Measurements from ENCODE around the gene HORMAD1. TPM values are rescaled to one million over a fixed set of nuclear protein-coding genes. Genes with fewer than 3 reads are reported as not detected.

HORMAD1 gene
- total and polyA plus RNA-seq, 2 of the 8 experiments (the other 6 are each of a cell fraction or from before 2014, with no cell fraction given): not detected

GRCh38 chr1:150649441-150650075 is 71.1 kb downstream of the HORMAD1 start:
- no peak overlapping the region for H3K4me2 ChIP-seq (ENCODE audit: insufficient read depth in 1 of 2, low read depth in 2 of 2, low read length in 2 of 2)
- H3K23ac ChIP-seq (ENCODE audit: insufficient read length): no peak overlapping the region
- POLR2A ChIA-PET (ENCODE audit: partially characterized antibody): interaction anchor here (0.6 to 15.8 kb wide), 8 partner anchors 9 to 1264 kb away, joined by 3 to 163 read pairs (median 6); partner anchors contain the start of genes ENSA and MCL1
- H3K27me3 ChIP-seq (replicated peaks in 1 of 4; ENCODE audit: control insufficient read depth in 3 of 4, extremely low read depth in 1 of 4, insufficient read depth in 3 of 4, low read length in 3 of 4): no peaks in the 10 kb centered on the region
- no peak overlapping the region for H2BK15ac ChIP-seq (ENCODE audit: low read length)
- peaks cover 5 to 27% (median 17%) of the 10 kb centered on the region in 4 experiments; a peak in 5 of 8 replicates for H3K36me3 ChIP-seq (ENCODE audit: control insufficient read depth in 2 of 4, insufficient read depth in 4 of 4, low read length in 3 of 4)
- peaks cover 3% of the 10 kb centered on the region; the same call in 1 of the 2 replicates for H3K79me1 ChIP-seq (ENCODE audit: low read depth, low read length)
- H2BK120ac ChIP-seq (replicated peaks; ENCODE audit: low read depth, low read length): no peak overlapping the region
- H3K27ac ChIP-seq (ENCODE audit: low read depth, low read length): no peak overlapping the region
- CTCF ChIA-PET (ENCODE audit: partially characterized antibody): interaction anchor here (1.2 kb wide), 1 partner anchor 273 kb away, joined by 5 read pairs; no protein-coding TSS in a partner anchor
- WGBS, 2 experiments (ENCODE audit: extremely low coverage in 1 of 2, insufficient coverage in 1 of 2, insufficient read length in 1 of 2, insufficient replicate concordance in 2 of 2, low coverage in 1 of 2, low lambda C conversion rate in 2 of 2, missing lambda C conversion rate in 1 of 2): 92% methylated on average over 5 of the region's 5 CpGs; no CpG with 5 or more reads in 1 of the 2 experiments
- H4K20me1 ChIP-seq (replicated peaks in 1 of 2; ENCODE audit: control insufficient read depth in 1 of 2, insufficient read depth in 2 of 2, low read length in 2 of 2): no peaks in the 10 kb centered on the region
- no peak overlapping the region for H3K4ac ChIP-seq (replicated peaks; ENCODE audit: insufficient read length, low read depth, low read length)
- H3K4me3 ChIP-seq (ENCODE audit: extremely low read depth in 1 of 4, insufficient read depth in 2 of 4, low read depth in 3 of 4, low read length in 4 of 4): no peak overlapping the region
- H3K56ac ChIP-seq (replicated peaks; ENCODE audit: insufficient read length, low read depth, low read length): no peak overlapping the region
- FAIRE-seq: no peak
- H2BK5ac ChIP-seq (ENCODE audit: low read depth, low read length): no peak overlapping the region; the same call in 1 of the 2 replicates
- no peak overlapping the region for H2BK20ac ChIP-seq (ENCODE audit: low read length)
- H2BK12ac ChIP-seq (ENCODE audit: low read depth, low read length): no peak overlapping the region
- no peak overlapping the region for H3K9ac ChIP-seq (replicated peaks in 1 of 4; ENCODE audit: extremely low read depth in 1 of 4, low read depth in 3 of 4, low read length in 3 of 4)
- H2AFZ ChIP-seq (ENCODE audit: low read length): no peak overlapping the region
- no peaks in the 10 kb centered on the region for H3K9me3 ChIP-seq (ENCODE audit: insufficient read depth in 2 of 2, low read depth in 1 of 2, low read length in 1 of 2)
- H4K91ac ChIP-seq (replicated peaks; ENCODE audit: insufficient read length, low read length): no peak overlapping the region
- H3K23me2 ChIP-seq (ENCODE audit: low read depth, low read length): no peaks in the 10 kb centered on the region
- H4K5ac ChIP-seq (ENCODE audit: insufficient read length, low read depth, low read length): no peak overlapping the region
- H3K79me2 ChIP-seq (ENCODE audit: control insufficient read depth in 1 of 2, insufficient read depth in 2 of 2, low read length in 2 of 2): no peaks in the 10 kb centered on the region
- H3K18ac ChIP-seq (ENCODE audit: extremely low read depth, low read length): no peak overlapping the region
- H3K4me1 ChIP-seq (replicated peaks in 1 of 4; ENCODE audit: control insufficient read depth in 3 of 4, insufficient read depth in 4 of 4, low read length in 3 of 4): peaks cover 0 to 4% (median 2%) of the 10 kb centered on the region in 4 experiments; a peak in 3 of 7 replicates
- H3K14ac ChIP-seq (ENCODE audit: insufficient read length): no peak overlapping the region
- no peak overlapping the region for H4K8ac ChIP-seq (ENCODE audit: extremely low read depth, insufficient read depth, low read length)
- no peak for DNase-seq (ENCODE audit: low read depth in 1 of 2, low spot score in 2 of 2)
- no peak overlapping the region for H2AK5ac ChIP-seq (ENCODE audit: low read depth, low read length)
- TF ChIP-seq SRF (IDR thresholded peaks at IDR 0.05; ENCODE audit: low read depth, low read length) (no peak), SIRT6 (IDR thresholded peaks at IDR 0.05; ENCODE audit: low read length) (no peak), MAX (IDR thresholded peaks at IDR 0.05) (no peak), TAF1 (IDR thresholded peaks at IDR 0.05; ENCODE audit: low read depth, low read length) (no peak), TEAD4 (IDR thresholded peaks at IDR 0.05; ENCODE audit: low read depth, low read length) (no peak), POU5F1 (IDR thresholded peaks at IDR 0.05; ENCODE audit: low read depth, low read length) (no peak), CHD1 (IDR thresholded peaks at IDR 0.05; ENCODE audit: low read depth, low read length) (no peak), EGR1 (IDR thresholded peaks at IDR 0.05; ENCODE audit: borderline replicate concordance, low read depth, low read length) (no peak), SAP30 (IDR thresholded peaks at IDR 0.05; ENCODE audit: insufficient read depth, insufficient replicate concordance, low read length) (no peak), CBX8 (IDR thresholded peaks at IDR 0.05; ENCODE audit: borderline replicate concordance, low read depth, low read length) (no peak), BACH1 (IDR thresholded peaks at IDR 0.05; ENCODE audit: low read length) (no peak)
- TF ChIP-seq, protein P1, sequence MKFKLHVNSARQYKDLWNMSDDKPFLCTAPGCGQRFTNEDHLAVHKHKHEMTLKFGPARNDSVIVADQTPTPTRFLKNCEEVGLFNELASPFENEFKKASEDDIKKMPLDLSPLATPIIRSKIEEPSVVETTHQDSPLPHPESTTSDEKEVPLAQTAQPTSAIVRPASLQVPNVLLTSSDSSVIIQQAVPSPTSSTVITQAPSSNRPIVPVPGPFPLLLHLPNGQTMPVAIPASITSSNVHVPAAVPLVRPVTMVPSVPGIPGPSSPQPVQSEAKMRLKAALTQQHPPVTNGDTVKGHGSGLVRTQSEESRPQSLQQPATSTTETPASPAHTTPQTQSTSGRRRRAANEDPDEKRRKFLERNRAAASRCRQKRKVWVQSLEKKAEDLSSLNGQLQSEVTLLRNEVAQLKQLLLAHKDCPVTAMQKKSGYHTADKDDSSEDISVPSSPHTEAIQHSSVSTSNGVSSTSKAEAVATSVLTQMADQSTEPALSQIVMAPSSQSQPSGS (IDR thresholded peaks at IDR 0.05; ENCODE audit: low read length): no peak

Measured in H1 (cell line).